Measurements from ENCODE around the gene HKDC1.

HKDC1 gene

GRCh38 chr10:69228151-69228550 is 8.0 kb downstream of the HKDC1 start:
- Histone ChIP-seq H3K36me3 (ENCODE audit: control insufficient read depth, insufficient read depth, low read length) (no peaks in the 10 kb centered on the region), H3K9me3 (ENCODE audit: control insufficient read depth, low read length) (no peaks in the 10 kb centered on the region), H3K27me3 (ENCODE audit: control insufficient read depth, insufficient read depth, low read length, poor library complexity, severe bottlenecking) (no peaks in the 10 kb centered on the region), H3K4me3 (ENCODE audit: insufficient read depth, low read depth, low read length) (no peak overlapping the region), H3K27ac (ENCODE audit: insufficient read depth, low read depth, low read length, poor library complexity, severe bottlenecking) (no peak overlapping the region), H3K4me1 (ENCODE audit: control insufficient read depth, insufficient read depth, low read length) (no peaks in the 10 kb centered on the region)
- 93 to 95% methylated on average over 2 of the region's 2 CpGs for WGBS, 2 experiments

DNA sequence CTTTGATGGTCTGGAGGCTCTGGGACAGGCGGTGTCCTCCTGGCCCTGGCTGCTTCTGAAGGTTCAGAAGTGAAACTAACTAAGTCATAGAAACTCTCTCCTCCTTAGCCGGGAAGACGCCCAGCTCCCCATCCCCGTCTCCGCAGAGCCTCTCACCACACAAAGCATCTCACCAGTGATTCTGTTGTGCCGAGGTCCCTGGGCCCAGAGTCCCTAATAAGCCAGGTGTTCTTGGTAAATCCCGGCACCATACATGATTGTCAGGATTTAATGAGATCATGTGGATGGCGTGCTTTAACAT is 9.4 kb downstream of the HKDC1 start:
- H3K4me3 ChIP-seq (ENCODE audit: insufficient read depth, low read depth, low read length), result no peak overlapping the region
- WGBS, 2 experiments, result 90 to 91% methylated on average over 8 of the region's 8 CpGs
- H3K27ac ChIP-seq (ENCODE audit: insufficient read depth, low read depth, low read length, poor library complexity, severe bottlenecking), result no peak overlapping the region
- no peaks in the 10 kb centered on the region for H3K27me3 ChIP-seq (ENCODE audit: control insufficient read depth, insufficient read depth, low read length, poor library complexity, severe bottlenecking)
- no peaks in the 10 kb centered on the region for H3K4me1 ChIP-seq (ENCODE audit: control insufficient read depth, insufficient read depth, low read length)
- H3K36me3 ChIP-seq (ENCODE audit: control insufficient read depth, insufficient read depth, low read length), result no peaks in the 10 kb centered on the region
- no peaks in the 10 kb centered on the region for H3K9me3 ChIP-seq (ENCODE audit: control insufficient read depth, low read length)

DNA sequence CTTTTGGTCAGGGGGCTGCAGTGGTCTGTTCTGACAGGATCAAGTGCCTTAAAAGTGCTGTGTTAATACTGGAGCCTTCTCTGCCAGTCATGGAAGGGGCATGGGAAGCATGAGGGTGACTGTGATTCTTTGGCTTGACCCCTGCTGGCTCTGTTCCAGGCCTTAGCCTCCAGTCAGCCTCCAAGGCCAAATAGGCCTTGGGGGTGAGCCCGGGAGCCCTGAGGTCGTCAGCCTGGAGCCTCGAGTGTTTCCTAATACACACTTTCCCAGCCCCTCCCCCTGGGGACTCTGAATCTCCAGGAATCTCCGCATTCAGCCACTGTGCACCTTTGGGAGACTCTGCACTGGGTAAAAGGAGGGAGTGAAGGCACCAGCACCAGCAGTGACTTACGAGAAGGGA is 10.0 kb downstream of the HKDC1 start:
- Histone ChIP-seq H3K27ac (ENCODE audit: insufficient read depth, low read depth, low read length, poor library complexity, severe bottlenecking) (no peak overlapping the region), H3K4me1 (ENCODE audit: control insufficient read depth, insufficient read depth, low read length) (no peaks in the 10 kb centered on the region), H3K27me3 (ENCODE audit: control insufficient read depth, insufficient read depth, low read length, poor library complexity, severe bottlenecking) (no peaks in the 10 kb centered on the region), H3K9me3 (ENCODE audit: control insufficient read depth, low read length) (no peaks in the 10 kb centered on the region), H3K36me3 (ENCODE audit: control insufficient read depth, insufficient read depth, low read length) (no peaks in the 10 kb centered on the region), H3K4me3 (ENCODE audit: insufficient read depth, low read depth, low read length) (no peak overlapping the region)
- WGBS, 2 experiments, result 86 to 90% methylated on average over 5 of the region's 5 CpGs

DNA sequence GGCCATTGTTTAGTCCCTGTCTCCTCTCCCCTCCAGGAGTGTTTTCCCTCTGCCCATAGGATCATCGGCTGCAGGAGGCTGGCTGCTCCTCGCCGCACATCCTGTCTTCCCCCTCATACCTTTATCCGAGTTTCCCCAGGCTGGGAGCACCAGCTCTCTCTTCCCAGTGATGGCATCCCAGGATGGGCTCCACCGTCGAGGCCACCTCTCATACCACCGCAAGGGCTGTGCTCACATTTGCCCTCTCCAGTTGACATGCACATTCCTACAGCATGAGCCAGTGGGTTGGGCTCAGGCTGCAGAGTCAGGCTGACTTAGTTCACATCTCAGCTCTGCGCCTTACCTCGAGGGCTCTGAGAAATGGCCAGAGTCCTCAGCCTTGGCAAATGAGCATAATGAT is 12.1 kb downstream of the HKDC1 start:
- no peak overlapping the region for H3K4me3 ChIP-seq (ENCODE audit: insufficient read depth, low read depth, low read length)
- no peaks in the 10 kb centered on the region for H3K4me1 ChIP-seq (ENCODE audit: control insufficient read depth, insufficient read depth, low read length)
- WGBS, 2 experiments, result 83 to 85% methylated on average over 9 of the region's 9 CpGs
- no peaks in the 10 kb centered on the region for H3K27me3 ChIP-seq (ENCODE audit: control insufficient read depth, insufficient read depth, low read length, poor library complexity, severe bottlenecking)
- H3K27ac ChIP-seq (ENCODE audit: insufficient read depth, low read depth, low read length, poor library complexity, severe bottlenecking), result no peak overlapping the region
- no peaks in the 10 kb centered on the region for H3K9me3 ChIP-seq (ENCODE audit: control insufficient read depth, low read length)
- no peaks in the 10 kb centered on the region for H3K36me3 ChIP-seq (ENCODE audit: control insufficient read depth, insufficient read depth, low read length)

DNA sequence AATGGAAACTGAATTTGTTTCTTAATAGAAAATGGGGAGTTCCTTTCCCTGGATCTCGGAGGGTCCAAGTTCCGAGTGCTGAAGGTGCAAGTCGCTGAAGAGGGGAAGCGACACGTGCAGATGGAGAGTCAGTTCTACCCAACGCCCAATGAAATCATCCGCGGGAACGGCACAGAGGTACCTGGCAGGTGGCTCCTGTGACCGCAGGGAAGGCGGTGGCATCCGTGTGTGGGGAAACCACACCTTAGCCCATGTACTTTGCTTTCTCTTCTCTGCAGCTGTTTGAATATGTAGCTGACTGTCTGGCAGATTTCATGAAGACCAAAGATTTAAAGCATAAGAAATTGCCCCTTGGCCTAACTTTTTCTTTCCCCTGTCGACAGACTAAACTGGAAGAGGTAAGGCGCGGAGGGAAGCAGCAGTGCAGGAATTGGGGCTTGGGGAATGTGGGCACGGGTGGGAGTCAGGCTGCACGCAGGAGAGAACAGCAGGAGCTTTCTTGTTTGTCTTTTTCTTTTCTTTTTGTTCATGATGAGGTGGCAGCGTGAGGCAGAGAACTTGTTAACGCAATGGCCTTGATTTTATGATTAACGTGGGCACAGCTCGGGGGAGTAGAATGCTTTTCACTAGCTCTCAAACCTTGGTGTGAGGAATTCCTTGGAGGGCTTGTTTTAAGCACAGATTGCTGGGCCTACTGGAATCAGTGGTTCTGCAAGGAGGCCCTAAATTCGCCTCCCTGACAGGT is 12.8 kb downstream of the HKDC1 start:
- Histone ChIP-seq H3K27ac (ENCODE audit: insufficient read depth, low read depth, low read length, poor library complexity, severe bottlenecking) (no peak overlapping the region), H3K9me3 (ENCODE audit: control insufficient read depth, low read length) (no peaks in the 10 kb centered on the region)
- 79 to 81% methylated on average over 22 of the region's 22 CpGs for WGBS, 2 experiments

DNA sequence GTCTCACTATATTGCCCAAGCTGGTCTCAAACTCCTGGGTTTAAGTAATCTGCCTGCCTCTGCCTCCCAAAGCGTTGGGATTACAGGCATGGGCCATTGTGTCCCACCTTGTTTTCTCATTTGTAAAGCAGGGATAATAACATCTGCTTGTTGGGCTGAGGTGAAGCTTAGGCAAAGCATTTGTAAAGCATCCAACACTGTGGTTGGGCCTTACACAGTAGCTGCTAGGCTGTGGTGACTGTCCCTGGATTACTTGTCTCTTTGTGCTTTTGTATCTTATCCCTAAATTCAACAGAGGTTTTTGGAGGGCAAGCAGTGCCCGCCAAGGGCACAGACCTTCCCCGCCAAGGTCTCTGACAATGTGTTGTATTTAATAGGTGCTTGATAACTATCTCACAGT is 14.3 kb downstream of the HKDC1 start:
- no peak overlapping the region for H3K27ac ChIP-seq (ENCODE audit: insufficient read depth, low read depth, low read length, poor library complexity, severe bottlenecking)
- no peaks in the 10 kb centered on the region for H3K4me1 ChIP-seq (ENCODE audit: control insufficient read depth, insufficient read depth, low read length)
- no peak overlapping the region for H3K4me3 ChIP-seq (ENCODE audit: insufficient read depth, low read depth, low read length)
- no peaks in the 10 kb centered on the region for H3K36me3 ChIP-seq (ENCODE audit: control insufficient read depth, insufficient read depth, low read length)
- WGBS, 2 experiments, result 91 to 95% methylated on average over 3 of the region's 3 CpGs
- no peaks in the 10 kb centered on the region for H3K9me3 ChIP-seq (ENCODE audit: control insufficient read depth, low read length)
- H3K27me3 ChIP-seq (ENCODE audit: control insufficient read depth, insufficient read depth, low read length, poor library complexity, severe bottlenecking), result no peaks in the 10 kb centered on the region

More for the DNA sequence above, 12.8 kb downstream of the HKDC1 start:
- Histone ChIP-seq H3K4me1 (ENCODE audit: control insufficient read depth, insufficient read depth, low read length) (no peaks in the 10 kb centered on the region), H3K36me3 (ENCODE audit: control insufficient read depth, insufficient read depth, low read length) (no peaks in the 10 kb centered on the region), H3K27me3 (ENCODE audit: control insufficient read depth, insufficient read depth, low read length, poor library complexity, severe bottlenecking) (no peaks in the 10 kb centered on the region), H3K4me3 (ENCODE audit: insufficient read depth, low read depth, low read length) (no peak overlapping the region)

GRCh38 chr10:69237528-69238159 is 17.5 kb downstream of the HKDC1 start:
- Histone ChIP-seq H3K4me1 (ENCODE audit: control insufficient read depth, insufficient read depth, low read length) (no peaks in the 10 kb centered on the region), H3K27me3 (ENCODE audit: control insufficient read depth, insufficient read depth, low read length, poor library complexity, severe bottlenecking) (no peaks in the 10 kb centered on the region), H3K27ac (ENCODE audit: insufficient read depth, low read depth, low read length, poor library complexity, severe bottlenecking) (no peak overlapping the region), H3K9me3 (ENCODE audit: control insufficient read depth, low read length) (no peaks in the 10 kb centered on the region), H3K36me3 (ENCODE audit: control insufficient read depth, insufficient read depth, low read length) (no peaks in the 10 kb centered on the region), H3K4me3 (ENCODE audit: insufficient read depth, low read depth, low read length) (no peak overlapping the region)
- WGBS, 2 experiments, result 26 to 28% methylated on average over 17 of the region's 17 CpGs

GRCh38 chr10:69239136-69239535 is 19.0 kb downstream of the HKDC1 start:
- H3K36me3 ChIP-seq (ENCODE audit: control insufficient read depth, insufficient read depth, low read length), result no peaks in the 10 kb centered on the region
- H3K27ac ChIP-seq (ENCODE audit: insufficient read depth, low read depth, low read length, poor library complexity, severe bottlenecking), result no peak overlapping the region
- H3K4me1 ChIP-seq (ENCODE audit: control insufficient read depth, insufficient read depth, low read length), result no peaks in the 10 kb centered on the region
- no peaks in the 10 kb centered on the region for H3K9me3 ChIP-seq (ENCODE audit: control insufficient read depth, low read length)
- WGBS, 2 experiments, result 80 to 86% methylated on average over 5 of the region's 5 CpGs
- no peak overlapping the region for H3K4me3 ChIP-seq (ENCODE audit: insufficient read depth, low read depth, low read length)
- H3K27me3 ChIP-seq (ENCODE audit: control insufficient read depth, insufficient read depth, low read length, poor library complexity, severe bottlenecking), result no peaks in the 10 kb centered on the region

DNA sequence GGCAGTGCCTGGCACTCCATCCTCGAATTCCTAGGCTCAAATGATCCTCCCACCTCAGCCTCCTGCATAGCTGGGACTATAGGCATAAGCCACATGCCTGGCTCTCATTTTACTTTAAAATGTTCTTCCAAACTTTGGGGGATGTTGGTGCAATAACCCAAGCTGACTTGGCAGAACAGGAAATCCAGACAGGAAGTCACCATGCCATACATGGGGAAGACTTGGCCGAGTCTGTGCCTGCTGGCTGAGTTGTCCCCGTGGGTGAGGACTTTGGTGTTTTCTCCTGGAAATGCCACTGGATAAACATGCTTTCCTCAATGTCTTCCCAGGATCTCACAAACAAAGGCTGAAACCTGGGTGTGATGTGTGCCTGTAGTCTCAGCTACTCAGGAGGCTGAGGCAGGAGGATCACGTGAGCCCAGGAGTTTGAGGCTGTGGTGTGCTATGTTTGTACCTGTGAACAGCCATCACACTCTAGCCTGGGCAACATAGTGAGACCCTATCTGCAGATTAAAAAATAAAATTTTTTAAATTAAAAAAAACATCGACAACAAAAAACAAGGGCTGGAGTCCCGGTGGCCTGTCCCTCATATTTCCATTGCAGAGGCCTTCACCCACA is 19.8 kb downstream of the HKDC1 start:
- no peaks in the 10 kb centered on the region for H3K9me3 ChIP-seq (ENCODE audit: control insufficient read depth, low read length)
- WGBS, 2 experiments, result 94 to 96% methylated on average over 6 of the region's 6 CpGs
- no peaks in the 10 kb centered on the region for H3K4me1 ChIP-seq (ENCODE audit: control insufficient read depth, insufficient read depth, low read length)
- no peak overlapping the region for H3K4me3 ChIP-seq (ENCODE audit: insufficient read depth, low read depth, low read length)
- H3K36me3 ChIP-seq (ENCODE audit: control insufficient read depth, insufficient read depth, low read length), result no peaks in the 10 kb centered on the region
- no peaks in the 10 kb centered on the region for H3K27me3 ChIP-seq (ENCODE audit: control insufficient read depth, insufficient read depth, low read length, poor library complexity, severe bottlenecking)
- H3K27ac ChIP-seq (ENCODE audit: insufficient read depth, low read depth, low read length, poor library complexity, severe bottlenecking), result no peak overlapping the region

DNA sequence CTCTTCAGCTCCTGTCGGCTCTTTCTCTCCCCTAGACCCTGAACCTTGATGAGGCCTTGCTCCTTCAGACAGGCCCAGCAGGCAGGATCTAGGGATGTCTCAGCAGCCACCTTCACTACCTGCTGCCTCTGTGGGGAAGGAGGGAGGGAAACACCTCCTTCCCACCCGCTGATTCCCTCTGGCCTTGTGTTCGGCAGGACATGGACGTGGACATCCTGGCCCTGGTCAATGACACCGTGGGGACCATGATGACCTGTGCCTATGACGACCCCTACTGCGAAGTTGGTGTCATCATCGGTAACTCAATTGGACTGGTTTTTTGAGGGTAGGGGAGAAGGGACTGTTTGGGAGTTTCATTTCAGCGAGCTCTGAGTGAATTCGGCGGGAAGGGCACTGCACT is 20.3 kb downstream of the HKDC1 start:
- H3K9me3 ChIP-seq (ENCODE audit: control insufficient read depth, low read length), result no peaks in the 10 kb centered on the region
- no peaks in the 10 kb centered on the region for H3K4me1 ChIP-seq (ENCODE audit: control insufficient read depth, insufficient read depth, low read length)
- H3K27me3 ChIP-seq (ENCODE audit: control insufficient read depth, insufficient read depth, low read length, poor library complexity, severe bottlenecking), result no peaks in the 10 kb centered on the region
- 94% methylated on average over 11 of the region's 11 CpGs for WGBS, 2 experiments
- no peak overlapping the region for H3K27ac ChIP-seq (ENCODE audit: insufficient read depth, low read depth, low read length, poor library complexity, severe bottlenecking)
- H3K4me3 ChIP-seq (ENCODE audit: insufficient read depth, low read depth, low read length), result no peak overlapping the region
- H3K36me3 ChIP-seq (ENCODE audit: control insufficient read depth, insufficient read depth, low read length), result no peaks in the 10 kb centered on the region

Data from ectodermal cell (in vitro differentiated cells).